ENCODE measurements around the gene GALNT2. TPM values are rescaled to one million over a fixed set of nuclear protein-coding genes. Genes with fewer than 3 reads are reported as not detected.

Gene GALNT2
- total RNA-seq, 1 donor: 69.5 TPM

GRCh38 chr1:230249695-230250480 lies 182.8 kb downstream of the GALNT2 start:
- no peak for DNase-seq (ENCODE audit: low read depth)
- TF ChIP-seq CTCF (IDR thresholded peaks at IDR 0.05; ENCODE audit: insufficient read depth, low read depth, low read length): no peak

GRCh38 chr1:230250666-230251065 lies 183.6 kb downstream of the GALNT2 start:
- no peak for TF ChIP-seq CTCF (IDR thresholded peaks at IDR 0.05; ENCODE audit: insufficient read depth, low read depth, low read length)
- DNase-seq (ENCODE audit: low read depth): no peak
- H3K4me3 ChIP-seq (ENCODE audit: low read depth, low read length): no peak overlapping the region

More at GRCh38 chr1:230249695-230250480, 182.8 kb downstream of the GALNT2 start:
- H3K4me3 ChIP-seq (ENCODE audit: low read depth, low read length): no peak overlapping the region

- TF ChIP-seq CTCF (IDR thresholded peaks at IDR 0.05; ENCODE audit: insufficient read depth, low read depth, low read length): no peak
- H3K4me3 ChIP-seq (ENCODE audit: low read depth, low read length): no peak overlapping the region
- no peak for DNase-seq (ENCODE audit: low read depth)
Observed at GRCh38 chr1:230251644-230252191, 184.7 kb downstream of the GALNT2 start.

GRCh38 chr1:230253150-230253549 lies 186.1 kb downstream of the GALNT2 start:
- no peak for DNase-seq (ENCODE audit: low read depth)
- TF ChIP-seq CTCF (IDR thresholded peaks at IDR 0.05; ENCODE audit: insufficient read depth, low read depth, low read length): no peak
- H3K4me3 ChIP-seq (ENCODE audit: low read depth, low read length): no peak overlapping the region

GRCh38 chr1:230254265-230254664 lies 187.2 kb downstream of the GALNT2 start:
- DNase-seq (ENCODE audit: low read depth): no peak
- no peak for TF ChIP-seq CTCF (IDR thresholded peaks at IDR 0.05; ENCODE audit: insufficient read depth, low read depth, low read length)
- H3K4me3 ChIP-seq (ENCODE audit: low read depth, low read length): no peak overlapping the region

GRCh38 chr1:230255116-230255515 lies 188.1 kb downstream of the GALNT2 start:
- no peak for TF ChIP-seq CTCF (IDR thresholded peaks at IDR 0.05; ENCODE audit: insufficient read depth, low read depth, low read length)
- H3K4me3 ChIP-seq (ENCODE audit: low read depth, low read length): no peak overlapping the region
- DNase-seq (ENCODE audit: low read depth): no peak
